C4-2B (cell line): ENCODE measurements around the gene APAF1.

Source experiments
- H3K27ac ChIP-seq: fragments of 450-650 bp; 2 replicates; pipeline ENCODE4 v1.5.1; 2017
- CTCF ChIP-seq: fragments of 450-650 bp; conservative IDR thresholded peaks from 2 replicates; pipeline ENCODE4 v1.5.1; 2017; ENCODE audit warnings: mild to moderate bottlenecking
- ZFX ChIP-seq: fragments of 450-650 bp; IDR thresholded peaks from 2 replicates; pipeline ENCODE4 v1.6.1; 2017

APAF1 gene

GRCh38 chr12:98696036-98696646 lies 51.1 kb downstream of the APAF1 start:
- TF ChIP-seq ZFX (no peak), CTCF (no peak)
- no peak overlapping the region for H3K27ac ChIP-seq

- no peak for TF ChIP-seq ZFX
- TF ChIP-seq CTCF, result no peak
- H3K27ac ChIP-seq, result no peak overlapping the region
Measured at GRCh38 chr12:98697209-98697608, 52.1 kb downstream of the APAF1 start.

- TF ChIP-seq ZFX (no peak), CTCF (peak; percentile 76)
- no peak overlapping the region for H3K27ac ChIP-seq
Measured at GRCh38 chr12:98698603-98699463, 53.7 kb downstream of the APAF1 start.

- TF ChIP-seq ZFX (no peak), CTCF (no peak)
- no peak overlapping the region for H3K27ac ChIP-seq
Measured at GRCh38 chr12:98699586-98699985, 54.5 kb downstream of the APAF1 start.

DNA sequence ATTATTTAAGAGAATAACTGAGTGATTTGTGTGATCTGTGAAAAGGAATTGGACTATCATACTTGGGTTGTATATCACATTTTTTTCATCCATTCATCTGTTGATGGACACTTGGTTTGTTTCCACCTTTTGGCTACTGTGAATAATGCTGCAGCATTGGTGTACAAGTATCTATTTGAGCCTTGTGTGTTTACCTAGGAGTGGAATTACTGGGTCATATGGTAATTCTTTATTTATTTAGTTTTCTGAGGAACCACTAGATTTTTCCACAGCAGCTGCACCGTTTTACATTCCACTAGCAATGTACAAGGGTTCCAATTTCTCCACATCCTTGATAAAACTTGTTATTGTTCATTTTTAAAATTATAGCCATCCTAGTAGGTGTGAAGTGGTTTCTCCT lies 56.1 kb downstream of the APAF1 start:
- no peak overlapping the region for H3K27ac ChIP-seq
- TF ChIP-seq CTCF (no peak), ZFX (no peak)

- H3K27ac ChIP-seq, result no peak overlapping the region
- no peak for TF ChIP-seq CTCF
- no peak for TF ChIP-seq ZFX
Measured at GRCh38 chr12:98709022-98709421, 63.9 kb downstream of the APAF1 start.

DNA sequence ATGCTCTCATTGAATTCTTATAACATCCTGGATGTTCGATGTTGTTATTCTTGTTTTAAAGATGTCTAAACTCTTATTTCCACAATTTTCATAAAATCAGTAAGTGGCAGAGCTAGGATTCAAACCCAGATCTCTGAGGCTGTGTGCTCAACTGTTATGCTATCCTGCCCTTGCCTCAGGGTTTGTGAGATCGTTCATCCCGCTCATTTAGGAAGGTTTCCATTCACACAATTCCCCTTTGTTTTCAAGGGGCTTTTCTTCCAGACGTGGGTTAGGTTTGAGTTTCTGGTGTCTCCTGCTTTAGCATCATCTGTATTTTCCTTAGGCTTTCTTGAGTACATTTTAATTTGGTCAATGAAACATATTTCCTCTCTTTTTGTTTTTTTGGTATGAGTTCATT lies 69.3 kb downstream of the APAF1 start:
- TF ChIP-seq ZFX (no peak), CTCF (no peak)

More for the DNA sequence above, 69.3 kb downstream of the APAF1 start:
- H3K27ac ChIP-seq, result no peak overlapping the region
